Measurements from ENCODE around the gene GP1BA. TPM values are rescaled to one million over a fixed set of nuclear protein-coding genes. Genes with fewer than 3 reads are reported as not detected.

GP1BA gene
- total RNA-seq, 2 donors from 2014 or later = 0.26 TPM; not detected in 1

GRCh38 chr17:4969551-4970173, 37.6 kb downstream of the GP1BA start:
- Mint-ChIP-seq H3K27ac (no peak overlapping the region), H3K4me3 (no peak overlapping the region), H3K9me3 (peaks cover 0 to 1% of the 10 kb centered on the region in 2 donors), H3K4me1 (ENCODE audit: low read depth) (peaks cover 51% of the 10 kb centered on the region), H3K36me3 (ENCODE audit: insufficient read depth in 2 of 2) (peaks cover 21 to 47% of the 10 kb centered on the region in 2 donors), H3K27me3 (ENCODE audit: low read depth) (no peaks in the 10 kb centered on the region)
- ATAC-seq (replicated peaks in 1 of 2) (peak; percentile 14 to 25), DNase-seq (peak; percentile 59 to 60)

DNA sequence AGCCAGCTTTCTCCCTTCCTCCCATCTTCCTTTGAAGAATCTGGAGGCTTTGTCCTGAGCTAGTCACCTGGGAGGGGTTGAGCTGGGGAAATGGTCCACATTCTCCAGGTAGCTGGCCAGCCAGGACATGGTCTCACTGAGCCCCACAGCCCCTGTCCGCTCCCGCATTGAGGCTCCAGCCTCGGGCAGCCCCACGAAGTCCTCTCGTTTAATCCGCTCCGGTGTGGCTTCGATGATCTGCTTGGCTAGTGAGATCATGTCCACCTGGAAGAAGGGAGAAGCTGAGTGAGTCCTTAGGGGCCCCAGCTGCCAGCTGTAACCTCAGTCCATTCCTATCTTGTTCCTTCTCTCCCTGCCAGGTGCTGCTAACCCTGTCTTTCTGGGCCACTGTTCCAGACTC, 38.2 kb downstream of the GP1BA start:
- DNase-seq (no peak), ATAC-seq (replicated peaks in 1 of 2) (no peak)
- peaks cover 19 to 45% of the 10 kb centered on the region in 2 donors for H3K36me3 Mint-ChIP-seq (ENCODE audit: insufficient read depth in 2 of 2)
- peak overlapping the region in 1 of 2 donors; percentile 52 for H3K4me3 Mint-ChIP-seq
- peak overlapping the region; percentile 89 for H3K27ac Mint-ChIP-seq
- H3K27me3 Mint-ChIP-seq (ENCODE audit: low read depth) = no peaks in the 10 kb centered on the region
- H3K4me1 Mint-ChIP-seq (ENCODE audit: low read depth) = peaks cover 47% of the 10 kb centered on the region
- H3K9me3 Mint-ChIP-seq = peaks cover 0 to under 1% of the 10 kb centered on the region in 2 donors

DNA sequence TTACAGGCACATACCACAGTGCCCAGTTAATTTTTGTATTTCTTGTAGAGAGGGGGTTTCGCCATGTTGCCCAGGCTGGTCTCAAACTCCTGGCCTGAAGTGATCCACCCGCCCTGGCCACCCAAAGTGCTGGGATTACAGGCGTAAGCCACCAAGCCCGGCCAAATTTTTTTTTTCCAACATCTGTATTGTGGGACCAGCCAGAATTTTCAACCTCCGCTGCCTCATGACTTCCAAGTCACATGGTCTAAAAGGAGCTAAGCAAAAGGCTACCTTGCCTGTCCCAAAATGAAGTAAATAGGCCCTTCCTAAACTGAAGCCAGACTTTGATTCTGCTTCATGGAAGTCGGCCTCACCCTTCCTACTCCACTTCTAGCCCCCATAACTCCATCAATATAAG, 39.7 kb downstream of the GP1BA start:
- no peaks in the 10 kb centered on the region for H3K9me3 Mint-ChIP-seq
- ATAC-seq (replicated peaks in 1 of 2) = no peak
- H3K27ac Mint-ChIP-seq = peak overlapping the region; percentile 33

DNA sequence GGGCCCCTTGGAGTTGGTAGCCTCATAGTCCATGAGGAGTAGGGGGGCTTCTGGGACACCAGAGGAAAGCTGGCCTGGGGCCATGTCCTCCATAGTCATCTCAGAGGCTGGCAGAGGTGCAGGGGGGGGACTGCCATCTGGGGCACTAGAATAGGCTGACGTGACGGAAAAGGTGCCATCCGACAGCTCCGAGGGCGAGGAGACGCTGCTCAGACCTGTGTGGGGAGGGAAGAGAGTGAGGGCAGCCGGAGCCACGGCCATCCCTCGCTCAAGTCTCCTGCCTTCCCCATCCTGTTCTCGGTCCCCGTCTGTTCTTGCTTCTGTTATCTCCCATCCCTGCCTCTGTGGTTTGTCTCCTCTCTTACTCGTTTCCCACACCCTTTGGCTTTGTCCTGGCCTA, 40.2 kb downstream of the GP1BA start:
- H3K9me3 Mint-ChIP-seq = no peaks in the 10 kb centered on the region
- H3K27ac Mint-ChIP-seq = no peak overlapping the region
- ATAC-seq (replicated peaks in 1 of 2) = no peak
- H3K4me3 Mint-ChIP-seq = no peak overlapping the region
- peaks cover 33% of the 10 kb centered on the region for H3K4me1 Mint-ChIP-seq (ENCODE audit: low read depth)
- no peaks in the 10 kb centered on the region for H3K27me3 Mint-ChIP-seq (ENCODE audit: low read depth)
- H3K36me3 Mint-ChIP-seq (ENCODE audit: insufficient read depth in 2 of 2) = peaks cover 14 to 38% of the 10 kb centered on the region in 2 donors
- DNase-seq = no peak

More for the DNA sequence above, 39.7 kb downstream of the GP1BA start:
- peaks cover 14 to 38% of the 10 kb centered on the region in 2 donors for H3K36me3 Mint-ChIP-seq (ENCODE audit: insufficient read depth in 2 of 2)
- no peaks in the 10 kb centered on the region for H3K27me3 Mint-ChIP-seq (ENCODE audit: low read depth)
- DNase-seq = no peak
- H3K4me3 Mint-ChIP-seq = no peak overlapping the region
- H3K4me1 Mint-ChIP-seq (ENCODE audit: low read depth) = peaks cover 33% of the 10 kb centered on the region

GRCh38 chr17:4972752-4973151, 40.7 kb downstream of the GP1BA start:
- Mint-ChIP-seq H3K36me3 (ENCODE audit: insufficient read depth in 2 of 2) (peaks cover 14 to 38% of the 10 kb centered on the region in 2 donors), H3K4me3 (no peak overlapping the region), H3K27ac (no peak overlapping the region), H3K4me1 (ENCODE audit: low read depth) (peaks cover 33% of the 10 kb centered on the region), H3K9me3 (no peaks in the 10 kb centered on the region), H3K27me3 (ENCODE audit: low read depth) (no peaks in the 10 kb centered on the region)
- DNase-seq (no peak), ATAC-seq (replicated peaks in 1 of 2) (no peak)

GRCh38 chr17:4973256-4974114, 41.4 kb downstream of the GP1BA start:
- Mint-ChIP-seq H3K36me3 (ENCODE audit: insufficient read depth in 2 of 2) (peaks cover 14 to 38% of the 10 kb centered on the region in 2 donors), H3K4me1 (ENCODE audit: low read depth) (peaks cover 33% of the 10 kb centered on the region), H3K27me3 (ENCODE audit: low read depth) (no peaks in the 10 kb centered on the region), H3K9me3 (no peaks in the 10 kb centered on the region), H3K4me3 (no peak overlapping the region), H3K27ac (peak overlapping the region; percentile 20)
- DNase-seq = no peak
- no peak for ATAC-seq (replicated peaks in 1 of 2)

DNA sequence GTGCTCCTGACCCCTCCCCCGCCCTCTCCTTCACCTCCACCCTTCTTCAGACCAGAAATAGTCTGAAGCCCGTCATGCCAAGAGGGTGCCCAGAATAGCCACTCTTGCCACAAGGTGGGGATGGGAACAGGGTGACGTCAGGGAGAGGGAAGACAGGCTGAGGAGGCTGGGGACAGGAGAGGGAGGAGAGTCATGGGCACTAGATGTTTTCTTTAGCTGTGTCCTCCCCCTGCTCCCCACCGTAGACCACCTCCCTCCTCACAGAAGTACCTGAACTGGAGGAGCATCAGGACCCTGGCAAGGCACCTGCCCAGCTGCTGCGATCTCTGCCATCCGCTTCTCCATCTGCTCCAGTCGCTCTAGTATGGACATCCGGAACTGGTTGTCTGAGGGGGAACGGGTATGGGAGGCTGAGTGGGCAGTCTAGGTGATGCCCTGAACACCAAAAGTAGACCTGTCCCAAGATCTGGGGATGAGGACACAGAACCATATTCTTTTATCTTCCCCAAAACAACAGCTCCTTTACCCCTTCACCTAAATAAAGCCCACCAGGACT, 42.1 kb downstream of the GP1BA start:
- no peaks in the 10 kb centered on the region for H3K9me3 Mint-ChIP-seq

DNA sequence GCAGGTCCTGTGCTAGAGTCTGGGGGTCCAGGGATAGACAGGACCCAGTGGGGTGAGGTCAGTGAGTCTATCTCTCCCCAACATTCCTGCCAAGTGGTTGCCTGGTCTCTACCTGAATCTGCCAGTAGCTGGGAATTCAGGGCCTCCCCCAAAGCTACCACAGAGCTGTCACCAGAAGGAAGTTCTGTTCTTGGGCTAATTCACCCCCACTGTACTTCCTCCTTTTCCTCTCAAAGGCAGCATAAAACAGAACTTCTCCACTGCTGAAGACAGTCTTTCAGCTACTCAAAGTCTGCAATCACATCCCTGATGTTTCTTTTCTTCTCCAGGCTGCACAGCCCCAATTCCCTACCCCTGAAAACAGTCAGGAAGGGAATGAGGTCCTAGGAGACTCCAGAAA, 46.6 kb downstream of the GP1BA start:
- Mint-ChIP-seq H3K4me3 (no peak overlapping the region), H3K27me3 (ENCODE audit: low read depth) (no peaks in the 10 kb centered on the region), H3K27ac (no peak overlapping the region), H3K36me3 (ENCODE audit: insufficient read depth in 2 of 2) (peaks cover 11 to 26% of the 10 kb centered on the region in 2 donors), H3K4me1 (ENCODE audit: low read depth) (peaks cover 12% of the 10 kb centered on the region), H3K9me3 (no peaks in the 10 kb centered on the region)
- ATAC-seq (replicated peaks in 1 of 2) (no peak), DNase-seq (no peak)

More for the DNA sequence above, 42.1 kb downstream of the GP1BA start:
- H3K4me3 Mint-ChIP-seq = no peak overlapping the region
- no peak for ATAC-seq (replicated peaks in 1 of 2)
- DNase-seq = no peak
- H3K4me1 Mint-ChIP-seq (ENCODE audit: low read depth) = peaks cover 26% of the 10 kb centered on the region
- H3K27ac Mint-ChIP-seq = peak overlapping the region; percentile 75
- H3K36me3 Mint-ChIP-seq (ENCODE audit: insufficient read depth in 2 of 2) = peaks cover 13 to 40% of the 10 kb centered on the region in 2 donors
- H3K27me3 Mint-ChIP-seq (ENCODE audit: low read depth) = no peaks in the 10 kb centered on the region

GRCh38 chr17:4980644-4981216, 48.7 kb downstream of the GP1BA start:
- peaks cover 9 to 14% of the 10 kb centered on the region in 2 donors for H3K36me3 Mint-ChIP-seq (ENCODE audit: insufficient read depth in 2 of 2)
- no peaks in the 10 kb centered on the region for H3K27me3 Mint-ChIP-seq (ENCODE audit: low read depth)
- H3K4me1 Mint-ChIP-seq (ENCODE audit: low read depth) = peaks cover 18% of the 10 kb centered on the region
- H3K9me3 Mint-ChIP-seq = no peaks in the 10 kb centered on the region
- peak overlapping the region in 1 of 2 donors; percentile 8 for H3K4me3 Mint-ChIP-seq
- peak; percentile 55 to 68 for DNase-seq
- peak overlapping the region; percentile 85 for H3K27ac Mint-ChIP-seq
- ATAC-seq (replicated peaks in 1 of 2) = peak; percentile 83 to 87

- Mint-ChIP-seq H3K27ac (no peak overlapping the region), H3K27me3 (ENCODE audit: low read depth) (no peaks in the 10 kb centered on the region), H3K4me1 (ENCODE audit: low read depth) (peaks cover 29% of the 10 kb centered on the region)
Measured at GRCh38 chr17:4982305-4982704, 50.2 kb downstream of the GP1BA start.

More at GRCh38 chr17:4982305-4982704, 50.2 kb downstream of the GP1BA start:
- no peak for DNase-seq
- no peaks in the 10 kb centered on the region for H3K9me3 Mint-ChIP-seq
- no peak for ATAC-seq (replicated peaks in 1 of 2)
- peaks cover 9 to 13% of the 10 kb centered on the region in 2 donors for H3K36me3 Mint-ChIP-seq (ENCODE audit: insufficient read depth in 2 of 2)
- H3K4me3 Mint-ChIP-seq = no peak overlapping the region

Measured in activated T-cell treated with anti-CD3 and anti-CD28 coated beads, Interleukin-2, amount 50 U/mL, for 72 hours (primary cell).